Activated CD8-positive, alpha-beta memory T cell treated with anti-CD3 and anti-CD28 coated beads, Interleukin-2, amount 10 ng/mL, durations not matched to agents 7 days and 5 days (primary cell): ENCODE measurements around the gene UBR3. TPM values are rescaled to one million over a fixed set of nuclear protein-coding genes. Genes with fewer than 3 reads are reported as not detected.
"Not testable (repeated sequence)": the region's sequence is repeated elsewhere in the genome, so short reads cannot be mapped to it uniquely, and the experiment has no call there.

Experiments
- ATAC-seq: fragments of 150-1000 bp; cut with Tn5 transposase; one replicate; pipeline ENCODE4 v1.10.0; 2021; ENCODE audit warnings: moderate library complexity
- CTCF ChIA-PET: fragments of 350-600 bp; sonication (Branson Sonifier 250); formaldehyde crosslinking; loops from one replicate; lab custom pipeline; 2021; ENCODE audit warnings: antibody characterized with exemption; lab: Charles Lee
- DNase-seq: peaks from one replicate; pipeline ENCODE4 v3.0.0-alpha.2; 2020
- H3K27ac Mint-ChIP-seq: one replicate; pipeline ENCODE4 v1.8.0; 2021; ENCODE audit warnings: mild to moderate bottlenecking, mixed read lengths
- H3K27me3 Mint-ChIP-seq: one replicate; pipeline ENCODE4 v1.8.0; 2021; ENCODE audit warnings: mixed read lengths
- H3K36me3 Mint-ChIP-seq: one replicate; pipeline ENCODE4 v1.8.0; 2021; ENCODE audit warnings: mild to moderate bottlenecking, mixed read lengths
- H3K4me1 Mint-ChIP-seq: one replicate; pipeline ENCODE4 v1.8.0; 2021; ENCODE audit warnings: mixed read lengths
- H3K4me3 Mint-ChIP-seq: one replicate; pipeline ENCODE4 v1.8.0; 2021; ENCODE audit warnings: mild to moderate bottlenecking, moderate library complexity, mixed read lengths
- H3K9me3 Mint-ChIP-seq: one replicate; pipeline ENCODE4 v1.8.0; 2022; ENCODE audit warnings: low read depth, mixed read lengths
- total RNA-seq, 2 experiments: library from RNA; stranded (reverse); gene quantifications; one replicate each; pipeline ENCODE4 v1.2.3, GENCODE V29; 2021

Gene UBR3
- total RNA-seq, 2 experiments from 2014 or later: 21.3 to 23.2 TPM

DNA sequence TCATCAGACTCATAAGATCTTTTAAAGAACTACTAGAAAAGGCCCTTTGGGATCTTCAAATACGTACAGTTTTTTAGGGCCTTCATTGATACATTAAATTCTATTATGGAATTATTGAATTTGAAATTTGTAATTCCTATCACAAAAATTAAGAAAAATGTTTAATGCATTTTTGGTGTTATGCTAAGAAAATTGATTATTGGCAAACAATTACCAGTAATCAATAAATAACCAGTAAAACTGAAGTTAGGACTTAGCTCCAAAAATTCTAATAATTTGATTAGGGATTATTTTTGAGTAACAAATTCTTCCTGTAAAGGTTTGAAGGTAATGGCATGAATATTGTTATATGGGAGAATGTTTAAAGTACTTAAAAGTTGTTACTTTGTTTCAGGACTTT lies 119.3 kb downstream of the UBR3 start:
- Mint-ChIP-seq H3K9me3 (no peaks in the 10 kb centered on the region), H3K4me1 (peaks cover 2% of the 10 kb centered on the region), H3K36me3 (peaks cover 18% of the 10 kb centered on the region), H3K27me3 (no peaks in the 10 kb centered on the region), H3K4me3 (no peak overlapping the region), H3K27ac (no peak overlapping the region)
- CTCF ChIA-PET: no interaction called here
- DNase-seq: no peak
- no peak for ATAC-seq

DNA sequence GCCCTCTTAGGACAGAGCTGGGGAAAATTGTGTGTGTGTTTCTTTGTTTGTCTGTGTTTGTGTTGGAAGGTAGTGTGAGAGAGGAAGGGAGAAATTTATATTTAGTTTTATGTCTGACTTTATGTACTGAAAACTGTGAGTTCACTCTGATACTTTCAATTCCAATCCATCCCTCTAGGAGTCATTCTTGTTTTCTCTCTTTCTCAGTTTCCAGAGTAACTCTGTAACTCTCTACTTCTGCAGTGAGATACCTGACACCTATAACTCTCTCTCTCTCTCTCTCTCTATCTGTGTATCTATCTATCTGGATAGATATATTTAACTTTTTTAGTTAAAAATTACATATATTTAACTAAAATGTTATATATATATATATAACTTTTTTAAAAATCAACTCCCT lies 128.7 kb downstream of the UBR3 start:
- Mint-ChIP-seq H3K27me3 (no peaks in the 10 kb centered on the region), H3K9me3 (no peaks in the 10 kb centered on the region), H3K4me1 (no peaks in the 10 kb centered on the region), H3K36me3 (peaks cover 22% of the 10 kb centered on the region), H3K4me3 (no peak overlapping the region), H3K27ac (no peak overlapping the region)
- CTCF ChIA-PET: no interaction called here
- no peak for DNase-seq
- ATAC-seq: no peak

DNA sequence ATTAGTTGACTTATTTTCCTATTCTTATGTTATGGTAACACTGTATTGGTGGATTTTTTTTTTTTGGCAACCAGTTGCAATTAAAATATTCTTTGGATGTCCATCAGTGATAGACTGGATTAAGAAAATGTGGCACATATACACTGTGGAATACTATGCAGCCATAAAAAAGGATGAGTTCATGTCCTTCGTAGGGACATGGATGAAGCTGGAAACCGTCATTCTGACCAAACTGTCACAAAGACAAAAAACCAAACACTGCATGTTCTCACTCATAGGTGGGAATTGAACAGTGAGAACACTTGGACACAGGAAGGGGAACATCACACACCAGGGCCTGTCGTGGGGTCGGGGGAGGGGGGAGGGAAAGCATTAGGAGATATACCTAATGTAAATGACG lies 130.0 kb downstream of the UBR3 start:
- DNase-seq, H3K27ac Mint-ChIP-seq, H3K4me1 Mint-ChIP-seq, ATAC-seq, H3K9me3 Mint-ChIP-seq, H3K27me3 Mint-ChIP-seq, H3K4me3 Mint-ChIP-seq, CTCF ChIA-PET: not testable (repeated sequence)
- peaks cover 28% of the 10 kb centered on the region for H3K36me3 Mint-ChIP-seq

DNA sequence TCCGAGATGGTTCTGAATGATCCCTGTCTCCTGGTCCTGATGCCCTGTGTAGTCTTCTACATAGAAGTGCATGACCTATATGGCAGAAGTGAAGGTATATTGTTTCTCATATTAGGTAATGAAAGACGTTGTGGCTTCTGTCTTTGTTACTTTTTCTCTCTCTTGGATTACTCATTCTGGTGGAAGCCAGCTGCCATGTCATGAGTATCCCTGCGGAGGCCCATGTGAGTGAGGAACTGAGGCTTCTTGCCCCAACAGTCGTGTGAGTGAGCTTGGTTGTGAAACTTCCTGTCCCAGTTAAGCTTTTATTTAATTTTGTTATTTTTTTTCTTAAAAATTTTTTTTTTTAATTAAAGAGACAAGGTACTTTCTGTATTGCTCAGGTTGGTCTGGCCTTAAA lies 134.7 kb downstream of the UBR3 start:
- Mint-ChIP-seq H3K4me1 (no peaks in the 10 kb centered on the region), H3K9me3 (no peaks in the 10 kb centered on the region), H3K4me3 (no peak overlapping the region), H3K27ac (no peak overlapping the region), H3K36me3 (peaks cover 20% of the 10 kb centered on the region), H3K27me3 (no peaks in the 10 kb centered on the region)
- ATAC-seq: no peak
- no peak for DNase-seq
- CTCF ChIA-PET: no interaction called here

DNA sequence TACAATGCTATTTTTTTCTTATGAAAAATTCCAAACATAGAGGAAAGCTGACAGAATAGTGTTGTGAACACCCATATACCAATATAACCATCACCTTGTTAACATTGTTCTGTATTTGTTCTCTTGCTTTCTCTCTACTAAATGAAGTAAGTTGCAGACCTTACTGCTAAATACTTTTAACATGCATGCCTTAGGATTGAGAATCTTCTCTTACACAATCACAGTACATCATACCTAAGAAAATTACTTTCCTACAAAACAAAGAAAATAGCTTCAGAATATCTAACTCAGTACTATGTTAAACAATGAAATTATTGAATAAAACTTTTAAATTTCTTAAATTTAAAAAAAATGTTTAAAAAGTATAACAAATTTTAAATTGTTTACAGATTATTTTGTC lies 136.5 kb downstream of the UBR3 start:
- Mint-ChIP-seq H3K4me3 (no peak overlapping the region), H3K27me3 (no peaks in the 10 kb centered on the region), H3K27ac (no peak overlapping the region), H3K36me3 (peaks cover 13% of the 10 kb centered on the region), H3K4me1 (no peaks in the 10 kb centered on the region), H3K9me3 (no peaks in the 10 kb centered on the region)
- CTCF ChIA-PET: no interaction called here
- no peak for ATAC-seq
- no peak for DNase-seq

DNA sequence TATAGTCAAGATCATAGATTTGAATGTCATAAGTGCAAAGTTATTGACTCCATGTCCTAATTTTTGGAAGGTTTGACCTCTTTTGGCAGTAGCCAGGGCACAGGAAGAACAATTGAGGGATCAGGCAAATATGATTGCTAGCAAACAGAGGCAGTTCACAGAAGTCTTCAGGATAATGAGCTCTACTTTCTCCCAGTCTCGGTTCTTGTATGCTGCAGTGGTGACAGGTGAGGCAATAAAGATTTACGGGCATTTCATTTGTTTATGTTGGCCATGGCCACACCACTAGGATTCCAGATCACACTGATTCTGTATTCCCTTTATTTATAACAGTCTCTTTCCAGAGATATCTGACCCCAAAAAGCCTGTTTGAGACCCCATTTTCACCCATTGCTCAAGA lies 137.5 kb downstream of the UBR3 start:
- ATAC-seq (no peak), DNase-seq (no peak)
- CTCF ChIA-PET: no interaction called here
- Mint-ChIP-seq H3K9me3 (no peaks in the 10 kb centered on the region), H3K27ac (no peak overlapping the region), H3K36me3 (peaks cover 7% of the 10 kb centered on the region), H3K4me1 (no peaks in the 10 kb centered on the region), H3K27me3 (no peaks in the 10 kb centered on the region), H3K4me3 (no peak overlapping the region)

DNA sequence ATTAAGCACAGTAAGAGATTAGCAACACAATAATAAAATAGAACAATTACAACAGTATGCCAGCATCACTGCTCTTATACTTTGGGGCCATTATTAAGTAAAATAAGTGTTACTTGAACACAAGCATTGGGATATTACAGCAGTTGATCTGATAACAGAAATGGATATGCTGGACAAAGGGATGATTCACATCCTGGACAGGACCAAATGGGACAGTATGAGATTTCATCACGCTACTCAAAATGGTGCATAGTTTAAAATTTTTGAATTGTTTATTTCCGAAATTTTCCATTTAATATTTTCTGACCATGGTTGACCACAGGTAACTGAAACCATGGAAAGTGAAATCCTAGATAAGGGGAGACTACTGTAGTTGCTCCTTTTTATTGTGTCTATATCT lies 138.2 kb downstream of the UBR3 start:
- H3K9me3 Mint-ChIP-seq: no peaks in the 10 kb centered on the region
- H3K27me3 Mint-ChIP-seq: no peaks in the 10 kb centered on the region
- H3K36me3 Mint-ChIP-seq: peaks cover 10% of the 10 kb centered on the region
- H3K4me1 Mint-ChIP-seq: no peaks in the 10 kb centered on the region
- H3K4me3 Mint-ChIP-seq: no peak overlapping the region
- H3K27ac Mint-ChIP-seq: no peak overlapping the region
- CTCF ChIA-PET: no interaction called here
- DNase-seq (no peak), ATAC-seq (no peak)

DNA sequence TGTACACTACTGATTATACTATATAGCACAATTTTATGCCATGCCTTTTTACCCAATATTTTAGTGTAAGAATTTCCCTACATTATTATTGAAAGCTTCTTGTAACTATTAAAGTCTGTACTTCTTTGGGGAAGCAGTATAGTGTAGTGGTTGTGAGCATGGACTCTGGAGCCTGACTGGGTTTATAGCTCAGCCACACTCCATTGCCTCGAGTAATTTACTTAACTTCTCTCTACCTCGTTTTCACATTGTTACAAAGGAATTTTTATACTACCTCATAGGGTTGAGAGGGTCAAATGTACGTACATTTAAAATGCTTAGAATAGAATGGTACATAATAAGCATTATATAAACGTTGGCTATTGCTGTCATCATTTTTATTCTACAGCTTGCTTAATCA lies 139.2 kb downstream of the UBR3 start:
- Mint-ChIP-seq H3K27me3 (no peaks in the 10 kb centered on the region), H3K27ac (no peak overlapping the region), H3K4me1 (no peaks in the 10 kb centered on the region), H3K36me3 (peaks cover 7% of the 10 kb centered on the region), H3K9me3 (no peaks in the 10 kb centered on the region), H3K4me3 (no peak overlapping the region)
- ATAC-seq (no peak), DNase-seq (no peak)
- CTCF ChIA-PET: no interaction called here

DNA sequence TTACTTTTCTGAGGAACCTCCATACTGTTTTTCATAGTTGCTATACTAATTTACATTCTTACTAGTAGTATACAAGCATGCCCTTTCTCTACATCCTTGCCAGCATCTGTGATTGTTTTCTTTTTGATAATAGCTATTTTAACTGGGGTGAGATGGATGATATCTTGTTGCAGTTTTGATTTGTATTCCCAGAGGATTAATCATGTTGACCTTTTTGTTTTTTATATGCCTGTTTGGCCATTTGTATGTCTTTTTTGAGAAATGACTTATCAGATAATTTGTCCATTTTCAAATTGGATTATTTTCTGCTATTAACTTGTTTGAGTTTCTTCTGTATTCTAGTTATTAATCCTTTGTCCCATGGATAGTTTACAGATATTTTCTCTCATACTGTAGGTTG lies 141.5 kb downstream of the UBR3 start:
- Mint-ChIP-seq H3K4me3 (no peak overlapping the region), H3K27ac (no peak overlapping the region)
- CTCF ChIA-PET: no interaction called here

DNA sequence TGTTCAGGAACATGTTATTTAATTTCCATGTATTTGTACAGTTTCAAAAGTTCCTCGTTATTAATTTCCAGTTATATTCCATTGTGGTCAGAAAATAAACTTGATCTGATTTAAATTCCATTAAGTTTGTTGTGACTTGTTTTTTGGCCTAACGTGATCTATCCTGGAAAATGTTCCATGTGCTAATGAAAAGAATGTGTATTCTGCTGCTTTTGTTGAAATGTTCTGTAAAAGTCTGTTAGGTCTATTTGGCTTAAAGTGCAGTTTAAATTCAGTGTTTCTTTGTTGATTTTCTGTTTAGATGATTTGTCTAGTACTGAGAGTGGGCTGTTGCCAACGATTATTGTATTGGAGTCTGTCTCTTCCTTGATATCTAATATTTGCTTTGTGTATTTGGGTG lies 148.0 kb downstream of the UBR3 start:
- no peak overlapping the region for H3K4me3 Mint-ChIP-seq
- H3K36me3 Mint-ChIP-seq: peaks cover 42% of the 10 kb centered on the region
- DNase-seq (no peak), ATAC-seq (no peak)
- peaks cover 17% of the 10 kb centered on the region for H3K9me3 Mint-ChIP-seq
- no peaks in the 10 kb centered on the region for H3K4me1 Mint-ChIP-seq
- H3K27ac Mint-ChIP-seq: no peak overlapping the region
- no peaks in the 10 kb centered on the region for H3K27me3 Mint-ChIP-seq
- CTCF ChIA-PET: no interaction called here

More for the DNA sequence above, 141.5 kb downstream of the UBR3 start:
- Mint-ChIP-seq H3K36me3 (peaks cover 10% of the 10 kb centered on the region), H3K4me1 (no peaks in the 10 kb centered on the region), H3K27me3 (no peaks in the 10 kb centered on the region), H3K9me3 (peaks cover 3% of the 10 kb centered on the region)
- DNase-seq (no peak), ATAC-seq (no peak)

DNA sequence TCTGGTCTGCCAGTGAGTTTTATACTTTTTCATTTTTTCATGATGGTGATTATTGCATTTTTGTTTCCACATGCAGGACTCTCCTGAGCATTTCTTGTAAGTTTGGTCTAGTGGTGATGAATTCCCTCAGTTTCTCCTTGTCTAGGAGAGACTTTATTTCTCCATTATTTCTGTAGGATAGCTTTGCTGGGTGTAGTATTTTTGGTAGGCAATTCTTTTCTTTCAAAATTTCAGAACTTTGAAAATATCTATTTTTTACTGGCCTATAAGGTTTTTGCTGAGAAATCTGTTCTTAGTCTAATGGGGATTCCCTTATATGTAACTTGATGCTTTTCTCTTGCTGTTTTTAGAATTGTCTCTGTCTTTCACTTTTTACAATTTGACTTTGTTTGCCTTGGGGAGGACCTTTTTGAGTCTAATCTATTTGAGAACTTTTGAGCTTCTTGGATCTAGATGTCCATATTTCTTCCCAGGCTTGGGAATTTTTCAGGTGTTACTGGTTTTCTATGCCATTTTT lies 149.1 kb downstream of the UBR3 start:
- H3K27me3 Mint-ChIP-seq: no peaks in the 10 kb centered on the region
- peaks cover 42% of the 10 kb centered on the region for H3K36me3 Mint-ChIP-seq
- H3K4me3 Mint-ChIP-seq: no peak overlapping the region
- DNase-seq: no peak
- no peak for ATAC-seq
- no peaks in the 10 kb centered on the region for H3K4me1 Mint-ChIP-seq
- H3K9me3 Mint-ChIP-seq: peaks cover 17% of the 10 kb centered on the region
- no peak overlapping the region for H3K27ac Mint-ChIP-seq
- CTCF ChIA-PET: no interaction called here

DNA sequence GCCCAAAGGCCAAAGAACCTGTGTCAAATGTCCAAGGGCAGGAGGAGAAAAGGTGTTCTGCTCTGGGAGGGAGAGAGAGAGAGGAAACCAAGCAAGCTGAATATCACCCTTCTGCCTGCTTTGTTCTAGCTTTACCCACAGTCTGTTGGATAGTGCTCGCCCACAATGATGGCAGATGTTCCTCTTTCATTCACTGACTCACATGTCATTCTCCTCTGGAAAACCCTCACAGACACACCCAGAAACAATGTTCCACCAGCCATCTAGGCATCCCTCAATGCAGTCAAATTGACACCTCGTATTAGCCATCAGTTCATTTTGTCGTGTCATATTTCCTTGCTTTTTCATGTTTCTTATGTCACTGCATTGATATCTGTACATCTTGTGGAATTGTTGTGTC lies 150.3 kb downstream of the UBR3 start:
- CTCF ChIA-PET: no interaction called here
- Mint-ChIP-seq H3K9me3 (peaks cover 14% of the 10 kb centered on the region), H3K36me3 (peaks cover 37% of the 10 kb centered on the region), H3K4me3 (no peak overlapping the region), H3K27ac (no peak overlapping the region), H3K27me3 (no peaks in the 10 kb centered on the region), H3K4me1 (no peaks in the 10 kb centered on the region)
- ATAC-seq (no peak), DNase-seq (no peak)

DNA sequence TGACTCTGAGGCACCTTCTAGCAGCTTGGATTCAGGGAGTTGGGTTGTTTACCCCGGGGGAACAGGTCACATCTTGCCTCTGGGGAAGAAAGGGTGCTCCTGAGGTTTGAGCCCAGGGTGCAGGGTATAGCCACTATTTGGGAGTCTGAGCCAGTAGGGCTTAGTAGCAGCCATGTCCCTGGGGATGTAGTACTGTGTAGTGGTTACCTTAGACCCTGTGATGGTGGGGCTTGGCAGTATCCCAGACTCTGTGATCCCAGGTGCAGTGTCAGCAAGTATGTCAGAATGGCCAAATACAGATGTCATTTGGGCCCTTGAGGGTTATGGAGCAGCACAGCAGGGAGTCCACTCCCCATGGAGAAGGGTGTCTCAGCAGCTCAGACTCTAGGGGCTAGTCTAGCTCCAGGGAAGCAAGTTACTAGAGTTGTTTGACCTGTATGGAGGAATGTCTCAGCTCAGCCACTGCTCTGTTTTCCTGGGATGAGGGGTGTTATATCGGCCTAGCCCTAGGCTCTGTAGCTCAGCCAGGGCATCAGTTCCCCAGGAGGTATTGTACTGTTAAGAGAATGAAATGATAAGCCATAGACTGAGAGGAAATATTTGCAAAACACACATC lies 151.3 kb downstream of the UBR3 start:
- H3K9me3 Mint-ChIP-seq: peaks cover 14% of the 10 kb centered on the region
- H3K27ac Mint-ChIP-seq: no peak overlapping the region
- ATAC-seq (no peak), DNase-seq (no peak)
- no peaks in the 10 kb centered on the region for H3K4me1 Mint-ChIP-seq
- H3K36me3 Mint-ChIP-seq: peaks cover 37% of the 10 kb centered on the region
- no peaks in the 10 kb centered on the region for H3K27me3 Mint-ChIP-seq
- CTCF ChIA-PET: no interaction called here
- no peak overlapping the region for H3K4me3 Mint-ChIP-seq

DNA sequence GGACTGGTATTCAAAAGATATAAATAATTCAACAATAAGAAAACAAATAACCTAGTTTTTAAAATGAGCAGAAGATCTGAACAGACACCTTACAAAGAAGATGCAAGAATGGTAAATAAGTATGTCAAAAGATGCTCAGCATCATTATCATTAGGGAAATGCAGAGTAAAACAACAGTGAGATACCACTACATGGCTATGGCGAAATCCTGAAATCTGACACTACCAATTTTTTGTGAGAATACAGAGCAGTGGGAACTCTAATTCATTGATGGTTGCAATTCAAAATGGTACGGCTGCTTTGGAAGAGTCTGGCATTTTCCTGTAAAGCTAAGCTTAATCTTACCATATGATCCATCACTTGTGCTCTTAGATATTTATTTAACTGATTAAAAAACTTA lies 151.8 kb downstream of the UBR3 start:
- Mint-ChIP-seq H3K4me3 (no peak overlapping the region), H3K27me3 (no peaks in the 10 kb centered on the region), H3K36me3 (peaks cover 33% of the 10 kb centered on the region), H3K4me1 (no peaks in the 10 kb centered on the region), H3K27ac (no peak overlapping the region), H3K9me3 (peaks cover 14% of the 10 kb centered on the region)
- ATAC-seq (no peak), DNase-seq (no peak)
- CTCF ChIA-PET: no interaction called here

DNA sequence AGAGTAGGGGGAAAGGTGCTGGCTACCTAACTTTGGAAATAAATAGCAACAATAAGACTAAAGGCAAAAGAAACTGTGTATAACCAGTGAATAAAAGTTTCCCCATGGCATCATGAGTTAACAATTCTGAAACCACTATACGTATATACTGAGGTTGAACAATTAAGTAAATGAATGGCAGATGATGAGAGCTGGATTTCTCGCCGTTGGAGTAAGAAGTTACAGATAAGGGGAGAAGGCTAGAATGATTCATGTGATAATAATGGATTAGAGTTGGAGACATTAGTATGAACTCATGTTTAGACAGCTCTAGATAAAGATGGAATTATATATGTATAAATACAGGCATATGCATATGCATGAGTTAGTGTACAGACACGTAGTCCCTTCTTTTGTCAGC lies 152.7 kb downstream of the UBR3 start:
- Mint-ChIP-seq H3K27ac (no peak overlapping the region), H3K36me3 (peaks cover 27% of the 10 kb centered on the region), H3K9me3 (peaks cover 14% of the 10 kb centered on the region), H3K4me1 (no peaks in the 10 kb centered on the region), H3K27me3 (no peaks in the 10 kb centered on the region), H3K4me3 (no peak overlapping the region)
- no peak for DNase-seq
- CTCF ChIA-PET: no interaction called here
- ATAC-seq: no peak
